Measurements from ENCODE around the gene ATP1A2.

- TF ChIP-seq CTCF (IDR thresholded peaks at IDR 0.05) (no peak), POLR2AphosphoS5 (IDR thresholded peaks at IDR 0.05; ENCODE audit: low read depth, low read length) (no peak), REST (IDR thresholded peaks at IDR 0.05; ENCODE audit: insufficient read depth in 1 of 2, low read depth in 2 of 2, low read length in 1 of 2) (no peak), SIN3A (IDR thresholded peaks at IDR 0.05; ENCODE audit: borderline replicate concordance, insufficient read depth, low read depth, low read length) (no peak), TCF7L2 (IDR thresholded peaks at IDR 0.05; ENCODE audit: low read depth, low read length) (no peak)
These were observed 14.0 kb downstream of the ATP1A2 start for GRCh38 chr1:160129558-160129957.

All from Panc1 (cell line).